OCI-LY7 (cell line): Measurements from ENCODE around the gene APH1B.

Source experiments
- CTCF ChIP-seq: fragments of 200-600 bp; sonication (generic); conservative IDR thresholded peaks from 2 replicates; pipeline ENCODE4 v1.5.1; 2014; ENCODE audit warnings: mild to moderate bottlenecking, antibody characterized with exemption, low read length, moderate library complexity, mixed read lengths
- EZH2phosphoT487 ChIP-seq: fragments of 200-600 bp; sonication (generic); IDR thresholded peaks from 2 replicates; pipeline ENCODE4 v1.6.1; 2018; ENCODE audit warnings: low read depth, borderline replicate concordance, mild to moderate bottlenecking, mixed run types, antibody characterized with exemption, low read length, moderate library complexity, mixed read lengths

GRCh38 chr15:63318344-63318743 is 40.9 kb downstream of the APH1B start:
- TF ChIP-seq CTCF (no peak), EZH2phosphoT487 (no peak)
